CD14-positive monocyte (primary cell): Measurements from ENCODE around the gene SLC6A5. TPM values are rescaled to one million over a fixed set of nuclear protein-coding genes. Genes with fewer than 3 reads are reported as not detected.

Source experiments
- DNase-seq, 3 donors: peaks; one replicate each; pipeline ENCODE4 v3.0.0-alpha.2; 2011 to 2022
- H2AFZ ChIP-seq: 2 replicates; pipeline ENCODE4 v1.6.0; 2012; ENCODE audit warnings: mild to moderate bottlenecking, low read depth, low read length, inconsistent platforms; ENCODE audit not compliant: insufficient read depth, poor library complexity, severe bottlenecking
- H3K27ac ChIP-seq, 2 donors: 1 replicate in 1 of 2; 2 replicates in 1 of 2; pipeline ENCODE4 v1.5.1; 2012 to 2013; ENCODE audit warnings: low read length in 2 of 2, control low read depth in 1 of 2, inconsistent platforms in 1 of 2, low read depth in 1 of 2, mild to moderate bottlenecking in 1 of 2
- H3K27me3 ChIP-seq, 2 donors: one replicate each; pipeline versions ENCODE4 v1.6.0 to v1.6.1; 2011 to 2013; ENCODE audit warnings: low read length in 2 of 2; ENCODE audit not compliant: control insufficient read depth in 2 of 2, insufficient read depth in 2 of 2
- H3K36me3 ChIP-seq, 2 donors: replicated peaks in 1 of 2; 1 replicate in 1 of 2; 2 replicates in 1 of 2; pipeline versions ENCODE4 v1.5.1 to v1.6.1; 2012 to 2013; ENCODE audit warnings: low read length in 2 of 2, control low read depth in 1 of 2, inconsistent platforms in 1 of 2, mild to moderate bottlenecking in 1 of 2; ENCODE audit not compliant: insufficient read depth in 2 of 2, control insufficient read depth in 1 of 2
- H3K4me1 ChIP-seq, 2 donors: 1 replicate in 1 of 2; 2 replicates in 1 of 2; pipeline versions ENCODE4 v1.5.1 to v1.6.1; 2012 to 2013; ENCODE audit warnings: low read length in 2 of 2, control low read depth in 1 of 2, inconsistent platforms in 1 of 2, mild to moderate bottlenecking in 1 of 2, moderate library complexity in 1 of 2; ENCODE audit not compliant: insufficient read depth in 2 of 2, control insufficient read depth in 1 of 2
- H3K4me2 ChIP-seq: replicated peaks from 2 replicates; pipeline ENCODE3; 2012; ENCODE audit warnings: low read length, moderate library complexity, mild to moderate bottlenecking; ENCODE audit not compliant: poor library complexity, severe bottlenecking; ENCODE audit errors: extremely low read depth
- H3K4me3 ChIP-seq, 3 experiments: fragments of 200-600 bp in 1 of 3; sonication (generic) in 1 of 3; replicated peaks in 1 of 3; 1 replicate in 2 of 3; 2 replicates in 1 of 3; pipeline ENCODE4 v1.5.1; 2011 to 2013; ENCODE audit warnings: low read length in 3 of 3, mild to moderate bottlenecking in 3 of 3, control low read depth in 2 of 3, low read depth in 2 of 3, inconsistent platforms in 1 of 3, moderate library complexity in 1 of 3
- H3K79me2 ChIP-seq: 2 replicates; pipeline ENCODE4 v1.6.0; 2012; ENCODE audit warnings: mild to moderate bottlenecking, control low read depth, inconsistent platforms, low read length, moderate library complexity; ENCODE audit not compliant: insufficient read depth
- H3K9ac ChIP-seq: 2 replicates; pipeline ENCODE4 v1.6.0; 2017; ENCODE audit warnings: low read length, mild to moderate bottlenecking; ENCODE audit not compliant: insufficient read depth, poor library complexity, severe bottlenecking
- H3K9me3 ChIP-seq, 2 donors: replicated peaks in 1 of 2; 1 replicate in 1 of 2; 2 replicates in 1 of 2; pipeline versions ENCODE4 v1.5.1 to v1.6.1; 2012 to 2013; ENCODE audit warnings: low read length in 2 of 2, control low read depth in 1 of 2; ENCODE audit not compliant: control insufficient read depth in 1 of 2, insufficient read depth in 1 of 2
- H4K20me1 ChIP-seq: 2 replicates; pipeline ENCODE4 v1.6.0; 2012; ENCODE audit warnings: mild to moderate bottlenecking, low read length, control low read depth, moderate library complexity; ENCODE audit not compliant: insufficient read depth
- H3K27ac Mint-ChIP-seq, 7 donors: one replicate each; pipeline ENCODE4 v1.8.0; 2020; ENCODE audit warnings: mild to moderate bottlenecking in 7 of 7, mixed read lengths in 7 of 7, moderate library complexity in 6 of 7, inconsistent platforms in 2 of 7
- H3K27me3 Mint-ChIP-seq, 3 donors: one replicate each; pipeline ENCODE4 v1.8.0; 2021 to 2022; ENCODE audit warnings: low read depth in 3 of 3, mild to moderate bottlenecking in 3 of 3, mixed read lengths in 3 of 3, moderate library complexity in 3 of 3, inconsistent platforms in 1 of 3
- H3K36me3 Mint-ChIP-seq, 2 donors: one replicate each; pipeline ENCODE4 v1.8.0; 2020; ENCODE audit warnings: mixed read lengths in 2 of 2, inconsistent platforms in 1 of 2, mild to moderate bottlenecking in 1 of 2
- H3K4me1 Mint-ChIP-seq: one replicate; pipeline ENCODE4 v1.8.0; 2020; ENCODE audit warnings: mild to moderate bottlenecking, mixed read lengths
- H3K4me3 Mint-ChIP-seq, 2 donors: one replicate each; pipeline ENCODE4 v1.8.0; 2020; ENCODE audit warnings: mild to moderate bottlenecking in 2 of 2, mixed read lengths in 2 of 2, moderate library complexity in 1 of 2
- H3K9me3 Mint-ChIP-seq, 7 donors: one replicate each; pipeline ENCODE4 v1.8.0; 2020 to 2022; ENCODE audit warnings: mixed read lengths in 7 of 7, mild to moderate bottlenecking in 6 of 7, moderate library complexity in 6 of 7, inconsistent platforms in 2 of 7
- WGBS: methylation state at CpG from one replicate; pipeline ENCODE4 v1.1.5; 2013; ENCODE audit warnings: missing lambda C conversion rate; ENCODE audit not compliant: insufficient coverage; 5-methylcytosine and 5-hydroxymethylcytosine counted together
- intact Hi-C, 2 donors: fragments of 100-400 bp; cut with micrococcal nuclease; formaldehyde crosslinking; loops; one replicate each; pipeline versions ENCODE4 v1.15.0 to v1.15.1; 2023
- polyA plus RNA-seq, 3 donors: library from polyadenylated mRNA; depleted of rRNA in 1 of 3; unstranded in 2 of 3; stranded (reverse) in 1 of 3; fragments of 300-500 nt in 2 of 3; fragments of >200 nt in 1 of 3; fragmentation: Illumina TruSeq in 2 of 3; gene quantifications; 1 replicate in 2 of 3; 2 replicates in 1 of 3; pipeline ENCODE4 v1.2.3, GENCODE V29; 2012 to 2021
- TF ChIP-seq, protein P1 (sequence below): fragments of 200-600 bp; IDR thresholded peaks from one replicate; pipeline ENCODE4 v1.8.0; 2022; ENCODE audit warnings: antibody characterized with exemption, mild to moderate bottlenecking

The SLC6A5 gene
- polyA plus RNA-seq, 3 donors = not detected

DNA sequence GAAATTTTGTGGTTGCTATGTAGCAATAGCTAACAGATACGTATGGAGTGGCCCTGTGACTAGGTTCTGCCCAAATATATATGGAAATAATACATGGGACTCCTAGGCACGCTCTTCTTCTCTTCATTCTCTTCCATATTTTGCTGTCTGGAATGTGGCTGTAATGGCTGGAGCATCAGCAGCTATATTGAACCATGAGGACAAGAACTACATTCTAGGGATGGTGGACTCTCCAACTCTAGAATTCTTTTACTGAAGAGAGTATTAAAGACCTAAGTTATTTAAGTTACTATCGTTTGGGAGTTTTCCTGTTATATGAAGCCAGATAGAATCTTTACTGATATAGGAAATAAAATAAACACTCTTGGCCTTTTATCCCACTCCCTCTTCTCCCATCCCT is 62.4 kb downstream of the SLC6A5 start:
- no peak overlapping the region for H3K4me3 ChIP-seq
- peaks cover 5 to 8% of the 10 kb centered on the region in 2 donors for H3K27me3 ChIP-seq
- H2AFZ ChIP-seq = no peak overlapping the region
- H3K27ac ChIP-seq = no peak overlapping the region
- Mint-ChIP-seq H3K4me3 (no peak overlapping the region), H3K36me3 (no peaks in the 10 kb centered on the region), H3K9me3 (peaks cover 0 to 7% (median 3%) of the 10 kb centered on the region in 7 donors), H3K27ac (no peak overlapping the region), H3K4me1 (no peaks in the 10 kb centered on the region), H3K27me3 (peaks cover 7 to 20% (median 11%) of the 10 kb centered on the region in 3 donors)
- no CpG with 5 or more reads among the region's 3 CpGs for WGBS
- H3K4me2 ChIP-seq = no peak overlapping the region
- no peaks in the 10 kb centered on the region for H3K9me3 ChIP-seq
- DNase-seq = no peak
- intact Hi-C loops = no loop called here
- no peaks in the 10 kb centered on the region for H3K36me3 ChIP-seq
- H3K4me1 ChIP-seq = no peaks in the 10 kb centered on the region
- H3K79me2 ChIP-seq = no peaks in the 10 kb centered on the region
- H3K9ac ChIP-seq = no peak overlapping the region
- H4K20me1 ChIP-seq = no peaks in the 10 kb centered on the region
- TF ChIP-seq, protein P1, sequence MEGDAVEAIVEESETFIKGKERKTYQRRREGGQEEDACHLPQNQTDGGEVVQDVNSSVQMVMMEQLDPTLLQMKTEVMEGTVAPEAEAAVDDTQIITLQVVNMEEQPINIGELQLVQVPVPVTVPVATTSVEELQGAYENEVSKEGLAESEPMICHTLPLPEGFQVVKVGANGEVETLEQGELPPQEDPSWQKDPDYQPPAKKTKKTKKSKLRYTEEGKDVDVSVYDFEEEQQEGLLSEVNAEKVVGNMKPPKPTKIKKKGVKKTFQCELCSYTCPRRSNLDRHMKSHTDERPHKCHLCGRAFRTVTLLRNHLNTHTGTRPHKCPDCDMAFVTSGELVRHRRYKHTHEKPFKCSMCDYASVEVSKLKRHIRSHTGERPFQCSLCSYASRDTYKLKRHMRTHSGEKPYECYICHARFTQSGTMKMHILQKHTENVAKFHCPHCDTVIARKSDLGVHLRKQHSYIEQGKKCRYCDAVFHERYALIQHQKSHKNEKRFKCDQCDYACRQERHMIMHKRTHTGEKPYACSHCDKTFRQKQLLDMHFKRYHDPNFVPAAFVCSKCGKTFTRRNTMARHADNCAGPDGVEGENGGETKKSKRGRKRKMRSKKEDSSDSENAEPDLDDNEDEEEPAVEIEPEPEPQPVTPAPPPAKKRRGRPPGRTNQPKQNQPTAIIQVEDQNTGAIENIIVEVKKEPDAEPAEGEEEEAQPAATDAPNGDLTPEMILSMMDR = no peak

DNA sequence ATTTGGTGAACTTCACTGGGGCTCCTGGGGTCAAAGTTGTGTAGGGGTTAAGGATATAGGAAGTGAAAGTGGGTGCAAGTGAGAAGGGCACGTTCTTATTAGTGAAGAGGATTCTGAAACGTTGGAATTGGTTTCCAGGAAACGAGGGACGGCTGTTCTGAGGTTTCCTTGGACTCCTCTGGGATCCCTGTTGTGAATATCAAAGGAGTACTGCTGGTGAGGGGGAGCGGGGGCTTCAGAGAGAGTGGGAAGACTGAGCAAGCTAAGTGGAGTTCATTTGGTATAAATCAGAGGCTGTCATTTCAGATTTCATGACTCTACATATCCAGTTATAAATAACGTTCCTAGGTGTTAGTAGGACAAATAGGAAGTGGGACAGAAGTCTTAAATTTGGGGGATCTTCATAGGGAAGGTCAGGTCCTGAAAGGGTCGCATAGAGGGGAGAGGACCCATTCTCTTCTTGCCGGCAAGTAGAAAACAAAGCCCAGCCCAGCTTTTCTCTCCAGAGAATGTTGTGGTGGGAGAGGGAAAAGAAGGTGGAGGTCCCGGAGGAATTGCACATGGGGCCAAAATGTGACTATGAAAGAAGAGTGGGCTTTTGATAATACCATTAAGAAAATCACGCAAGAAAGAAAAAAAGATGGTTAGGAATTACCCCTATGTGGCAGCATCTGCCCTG is 68.9 kb downstream of the SLC6A5 start:
- Histone ChIP-seq H3K27me3 (peaks cover 53 to 67% of the 10 kb centered on the region in 2 donors), H3K4me1 (no peaks in the 10 kb centered on the region), H3K4me3 (no peak overlapping the region), H2AFZ (no peak overlapping the region), H3K79me2 (no peaks in the 10 kb centered on the region), H3K9me3 (peaks cover 7 to 14% of the 10 kb centered on the region in 2 donors), H3K4me2 (no peak overlapping the region), H3K9ac (no peak overlapping the region), H3K27ac (no peak overlapping the region), H3K36me3 (no peaks in the 10 kb centered on the region), H4K20me1 (no peaks in the 10 kb centered on the region)
- Mint-ChIP-seq H3K4me3 (peak overlapping the region in 1 of 2 donors; percentile 78), H3K9me3 (peaks cover 0 to 15% (median 11%) of the 10 kb centered on the region in 7 donors), H3K4me1 (peaks cover 13% of the 10 kb centered on the region), H3K27me3 (peaks cover 49 to 75% (median 71%) of the 10 kb centered on the region in 3 donors), H3K36me3 (peaks cover 0 to 2% of the 10 kb centered on the region in 2 donors), H3K27ac (no peak overlapping the region)
- 9% methylated on average over 7 of the region's 10 CpGs for WGBS
- intact Hi-C loops = no loop called here
- TF ChIP-seq, protein P1 = no peak
- DNase-seq = no peak
